ENCODE results near the gene TM2D1.

The TM2D1 gene

DNA sequence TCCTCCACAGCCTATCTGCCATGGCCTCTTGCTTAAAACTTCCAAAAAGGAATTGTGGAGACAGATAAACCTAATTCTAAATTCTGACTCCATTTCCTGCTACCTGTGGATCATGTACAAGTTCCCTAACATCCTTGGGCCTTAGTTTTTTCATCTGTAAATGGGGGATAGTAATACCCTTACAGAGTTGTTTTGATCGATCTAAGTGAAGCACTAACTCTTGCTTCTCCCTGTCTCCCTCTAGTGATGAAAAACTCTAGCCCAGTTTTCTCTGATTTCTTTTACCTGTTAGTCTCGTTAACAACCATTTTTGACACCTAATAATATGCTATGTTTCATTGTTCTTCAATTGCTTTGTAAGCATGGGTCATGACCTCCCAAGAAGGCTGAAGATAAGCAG lies 65.9 kb downstream of the TM2D1 start:
- TF ChIP-seq POLR2AphosphoS5 (IDR thresholded peaks at IDR 0.05; ENCODE audit: low read depth, low read length), result no peak
- TF ChIP-seq, protein P1, sequence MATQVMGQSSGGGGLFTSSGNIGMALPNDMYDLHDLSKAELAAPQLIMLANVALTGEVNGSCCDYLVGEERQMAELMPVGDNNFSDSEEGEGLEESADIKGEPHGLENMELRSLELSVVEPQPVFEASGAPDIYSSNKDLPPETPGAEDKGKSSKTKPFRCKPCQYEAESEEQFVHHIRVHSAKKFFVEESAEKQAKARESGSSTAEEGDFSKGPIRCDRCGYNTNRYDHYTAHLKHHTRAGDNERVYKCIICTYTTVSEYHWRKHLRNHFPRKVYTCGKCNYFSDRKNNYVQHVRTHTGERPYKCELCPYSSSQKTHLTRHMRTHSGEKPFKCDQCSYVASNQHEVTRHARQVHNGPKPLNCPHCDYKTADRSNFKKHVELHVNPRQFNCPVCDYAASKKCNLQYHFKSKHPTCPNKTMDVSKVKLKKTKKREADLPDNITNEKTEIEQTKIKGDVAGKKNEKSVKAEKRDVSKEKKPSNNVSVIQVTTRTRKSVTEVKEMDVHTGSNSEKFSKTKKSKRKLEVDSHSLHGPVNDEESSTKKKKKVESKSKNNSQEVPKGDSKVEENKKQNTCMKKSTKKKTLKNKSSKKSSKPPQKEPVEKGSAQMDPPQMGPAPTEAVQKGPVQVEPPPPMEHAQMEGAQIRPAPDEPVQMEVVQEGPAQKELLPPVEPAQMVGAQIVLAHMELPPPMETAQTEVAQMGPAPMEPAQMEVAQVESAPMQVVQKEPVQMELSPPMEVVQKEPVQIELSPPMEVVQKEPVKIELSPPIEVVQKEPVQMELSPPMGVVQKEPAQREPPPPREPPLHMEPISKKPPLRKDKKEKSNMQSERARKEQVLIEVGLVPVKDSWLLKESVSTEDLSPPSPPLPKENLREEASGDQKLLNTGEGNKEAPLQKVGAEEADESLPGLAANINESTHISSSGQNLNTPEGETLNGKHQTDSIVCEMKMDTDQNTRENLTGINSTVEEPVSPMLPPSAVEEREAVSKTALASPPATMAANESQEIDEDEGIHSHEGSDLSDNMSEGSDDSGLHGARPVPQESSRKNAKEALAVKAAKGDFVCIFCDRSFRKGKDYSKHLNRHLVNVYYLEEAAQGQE (IDR thresholded peaks at IDR 0.05; ENCODE audit: insufficient read depth in 1 of 2, low read depth in 2 of 2, low read length in 2 of 2), result no peak
- TF ChIP-seq TAF1 (IDR thresholded peaks at IDR 0.05; ENCODE audit: borderline replicate concordance, insufficient read depth, low read length), result no peak
- no peak for TF ChIP-seq SIN3A (IDR thresholded peaks at IDR 0.05; ENCODE audit: borderline replicate concordance, insufficient read depth, low read length)
- TF ChIP-seq FOXP2 (optimal IDR thresholded peaks at IDR 0.05; ENCODE audit: borderline replicate concordance, extremely low read depth, extremely low read length, insufficient read depth), result no peak

DNA sequence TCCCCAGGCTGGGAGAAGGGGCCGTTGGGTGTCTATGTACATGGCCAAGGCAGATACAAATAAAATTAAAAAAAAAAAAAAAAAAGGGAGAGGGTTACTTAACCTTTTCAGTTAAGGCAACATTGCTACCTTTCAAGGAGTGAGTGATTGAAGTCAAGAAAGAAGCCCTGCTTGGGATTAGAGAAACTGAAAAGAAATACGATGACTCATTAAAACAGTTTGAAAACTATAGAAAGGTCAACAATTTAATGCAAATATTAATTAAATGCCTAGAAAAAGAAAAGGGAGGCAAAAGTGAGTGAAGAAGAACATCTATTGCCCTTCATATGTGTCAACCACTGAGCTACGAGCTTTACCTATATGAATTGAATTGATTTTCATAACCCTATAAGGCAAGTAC lies 69.5 kb downstream of the TM2D1 start:
- no peak for TF ChIP-seq POLR2AphosphoS5 (IDR thresholded peaks at IDR 0.05; ENCODE audit: low read depth, low read length)
- TF ChIP-seq FOXP2 (optimal IDR thresholded peaks at IDR 0.05; ENCODE audit: borderline replicate concordance, extremely low read depth, extremely low read length, insufficient read depth), result no peak
- no peak for TF ChIP-seq TAF1 (IDR thresholded peaks at IDR 0.05; ENCODE audit: borderline replicate concordance, insufficient read depth, low read length)
- no peak for TF ChIP-seq SIN3A (IDR thresholded peaks at IDR 0.05; ENCODE audit: borderline replicate concordance, insufficient read depth, low read length)
- TF ChIP-seq, protein P1 (IDR thresholded peaks at IDR 0.05; ENCODE audit: insufficient read depth in 1 of 2, low read depth in 2 of 2, low read length in 2 of 2), result no peak

DNA sequence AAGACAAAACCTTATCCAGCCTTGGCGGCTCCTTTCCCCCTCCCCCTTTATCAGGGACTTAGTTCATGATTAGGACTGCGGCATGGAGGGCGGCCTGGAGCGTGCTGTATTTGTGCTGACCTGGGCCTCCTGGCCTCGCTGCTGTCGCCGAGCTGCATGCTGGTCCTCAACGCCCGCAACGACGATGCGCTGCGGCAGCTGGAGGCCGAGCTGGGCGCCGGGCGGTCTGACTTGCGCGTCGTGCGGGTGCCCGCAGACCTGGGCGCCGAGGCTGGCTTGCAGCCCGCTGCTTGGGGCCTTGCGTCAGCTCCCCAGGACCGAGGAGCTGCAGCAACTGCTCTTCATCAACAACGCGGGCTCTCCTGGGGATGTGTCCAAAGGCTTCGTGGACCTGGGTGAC lies 70.9 kb downstream of the TM2D1 start:
- TF ChIP-seq POLR2AphosphoS5 (IDR thresholded peaks at IDR 0.05; ENCODE audit: low read depth, low read length), result no peak

DNA sequence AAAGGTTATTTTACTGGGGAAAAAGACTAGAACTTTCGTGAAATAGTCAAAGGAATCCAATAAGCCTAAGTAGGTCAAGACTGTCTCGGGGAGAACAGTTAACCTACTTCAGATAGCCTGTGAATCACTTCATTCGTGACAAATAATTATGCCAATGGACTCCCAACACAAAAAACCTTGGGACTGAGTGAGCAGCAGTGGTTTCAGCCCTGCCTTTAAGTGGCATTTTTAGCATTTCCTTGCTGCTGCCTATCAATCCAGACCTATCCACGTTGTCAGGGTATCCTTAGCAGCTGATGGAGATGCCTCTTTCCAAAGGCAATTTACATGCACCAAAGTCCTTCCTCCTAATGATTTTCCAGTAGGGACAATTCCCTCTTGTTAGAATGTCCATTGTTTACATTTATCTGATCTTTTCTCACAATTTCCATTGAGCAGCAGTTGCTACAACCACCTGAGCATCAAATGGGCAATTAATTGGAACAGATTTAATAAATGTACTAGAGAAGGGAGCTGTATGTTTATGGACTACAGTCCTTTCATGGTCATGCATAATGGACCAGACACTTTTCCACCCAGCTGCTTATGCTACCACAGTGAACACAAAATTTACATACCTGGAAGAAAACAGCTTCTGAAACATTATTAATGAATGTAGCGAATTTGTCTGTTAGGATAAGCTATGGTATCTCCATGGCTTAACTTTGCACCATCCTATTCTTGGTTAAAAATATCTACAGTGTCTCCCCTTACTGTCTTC lies 75.8 kb downstream of the TM2D1 start:
- no peak for TF ChIP-seq POLR2AphosphoS5 (IDR thresholded peaks at IDR 0.05; ENCODE audit: low read depth, low read length)

DNA sequence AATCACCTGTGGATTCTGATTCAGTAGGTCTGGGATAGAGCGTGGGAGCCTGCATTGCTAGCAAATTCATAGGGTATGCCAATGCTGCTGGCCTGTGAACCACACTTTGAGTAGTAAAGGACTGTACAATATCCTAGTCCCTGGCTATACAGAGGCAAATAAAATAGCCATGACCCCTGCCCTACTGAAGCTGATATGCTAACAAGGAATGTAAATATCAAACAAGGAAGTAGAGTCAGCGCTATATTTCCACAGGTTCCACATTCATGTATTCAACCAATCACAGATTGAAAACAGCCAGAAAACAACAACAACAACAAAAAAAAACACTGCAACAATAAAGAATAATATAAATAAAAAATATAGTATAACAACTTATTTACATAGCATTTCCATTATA lies 77.8 kb downstream of the TM2D1 start:
- no peak for TF ChIP-seq TAF1 (IDR thresholded peaks at IDR 0.05; ENCODE audit: borderline replicate concordance, insufficient read depth, low read length)
- no peak for TF ChIP-seq POLR2AphosphoS5 (IDR thresholded peaks at IDR 0.05; ENCODE audit: low read depth, low read length)
- no peak for TF ChIP-seq SIN3A (IDR thresholded peaks at IDR 0.05; ENCODE audit: borderline replicate concordance, insufficient read depth, low read length)
- TF ChIP-seq, protein P1 (IDR thresholded peaks at IDR 0.05; ENCODE audit: insufficient read depth in 1 of 2, low read depth in 2 of 2, low read length in 2 of 2), result no peak

DNA sequence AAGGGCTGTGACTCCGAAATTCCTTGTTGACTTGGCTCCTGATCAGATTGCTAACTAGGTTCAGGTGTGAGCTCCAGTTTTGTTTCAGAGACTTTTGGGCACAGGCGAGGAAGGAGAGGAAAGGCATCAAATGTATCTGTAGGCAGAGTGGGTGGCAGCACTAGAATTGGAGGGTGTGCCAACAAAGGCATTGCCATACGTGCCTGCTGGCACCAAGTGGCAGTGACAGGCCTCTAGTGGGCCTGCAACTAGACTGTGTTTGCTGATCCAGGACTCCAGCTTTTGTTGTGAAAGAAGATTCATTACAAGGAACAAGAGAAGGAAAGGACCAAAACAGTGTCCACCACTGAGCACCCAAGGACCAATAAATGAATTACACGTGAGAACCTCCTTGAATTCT lies 79.5 kb downstream of the TM2D1 start:
- TF ChIP-seq TAF1 (IDR thresholded peaks at IDR 0.05; ENCODE audit: borderline replicate concordance, insufficient read depth, low read length), result no peak
- TF ChIP-seq POLR2AphosphoS5 (IDR thresholded peaks at IDR 0.05; ENCODE audit: low read depth, low read length), result no peak
- TF ChIP-seq, protein P1 (IDR thresholded peaks at IDR 0.05; ENCODE audit: insufficient read depth in 1 of 2, low read depth in 2 of 2, low read length in 2 of 2), result no peak
- no peak for TF ChIP-seq FOXP2 (optimal IDR thresholded peaks at IDR 0.05; ENCODE audit: borderline replicate concordance, extremely low read depth, extremely low read length, insufficient read depth)
- no peak for TF ChIP-seq SIN3A (IDR thresholded peaks at IDR 0.05; ENCODE audit: borderline replicate concordance, insufficient read depth, low read length)
